GM12801 (cell line): Measurements from ENCODE around the gene EIF3I.

Experiments used
- TF ChIP-seq, protein P1 (sequence below): IDR thresholded peaks from one replicate; pipeline ENCODE4 v1.5.1; 2011; ENCODE audit warnings: control low read depth; ENCODE audit not compliant: insufficient read length; ENCODE audit errors: extremely low read depth

EIF3I gene

DNA sequence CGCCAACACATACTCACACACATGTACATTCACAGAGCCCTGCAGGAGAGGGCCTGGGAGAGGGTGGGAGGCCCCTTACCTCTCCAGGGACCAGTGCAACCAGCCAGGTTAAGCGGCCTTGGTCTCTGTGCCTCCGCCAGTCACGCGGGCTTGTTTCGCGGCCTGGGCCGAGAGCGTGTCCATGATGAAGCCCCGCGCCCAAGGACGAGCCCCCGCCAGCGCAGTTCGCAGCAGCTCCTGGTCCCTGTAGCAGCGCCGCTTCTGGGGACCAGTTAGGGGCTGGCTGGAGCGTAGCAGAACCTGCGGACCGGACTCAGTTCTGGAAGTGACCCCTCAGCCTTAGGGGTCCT lies 17.6 kb downstream of the EIF3I start:
- TF ChIP-seq, protein P1, sequence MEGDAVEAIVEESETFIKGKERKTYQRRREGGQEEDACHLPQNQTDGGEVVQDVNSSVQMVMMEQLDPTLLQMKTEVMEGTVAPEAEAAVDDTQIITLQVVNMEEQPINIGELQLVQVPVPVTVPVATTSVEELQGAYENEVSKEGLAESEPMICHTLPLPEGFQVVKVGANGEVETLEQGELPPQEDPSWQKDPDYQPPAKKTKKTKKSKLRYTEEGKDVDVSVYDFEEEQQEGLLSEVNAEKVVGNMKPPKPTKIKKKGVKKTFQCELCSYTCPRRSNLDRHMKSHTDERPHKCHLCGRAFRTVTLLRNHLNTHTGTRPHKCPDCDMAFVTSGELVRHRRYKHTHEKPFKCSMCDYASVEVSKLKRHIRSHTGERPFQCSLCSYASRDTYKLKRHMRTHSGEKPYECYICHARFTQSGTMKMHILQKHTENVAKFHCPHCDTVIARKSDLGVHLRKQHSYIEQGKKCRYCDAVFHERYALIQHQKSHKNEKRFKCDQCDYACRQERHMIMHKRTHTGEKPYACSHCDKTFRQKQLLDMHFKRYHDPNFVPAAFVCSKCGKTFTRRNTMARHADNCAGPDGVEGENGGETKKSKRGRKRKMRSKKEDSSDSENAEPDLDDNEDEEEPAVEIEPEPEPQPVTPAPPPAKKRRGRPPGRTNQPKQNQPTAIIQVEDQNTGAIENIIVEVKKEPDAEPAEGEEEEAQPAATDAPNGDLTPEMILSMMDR = no peak

DNA sequence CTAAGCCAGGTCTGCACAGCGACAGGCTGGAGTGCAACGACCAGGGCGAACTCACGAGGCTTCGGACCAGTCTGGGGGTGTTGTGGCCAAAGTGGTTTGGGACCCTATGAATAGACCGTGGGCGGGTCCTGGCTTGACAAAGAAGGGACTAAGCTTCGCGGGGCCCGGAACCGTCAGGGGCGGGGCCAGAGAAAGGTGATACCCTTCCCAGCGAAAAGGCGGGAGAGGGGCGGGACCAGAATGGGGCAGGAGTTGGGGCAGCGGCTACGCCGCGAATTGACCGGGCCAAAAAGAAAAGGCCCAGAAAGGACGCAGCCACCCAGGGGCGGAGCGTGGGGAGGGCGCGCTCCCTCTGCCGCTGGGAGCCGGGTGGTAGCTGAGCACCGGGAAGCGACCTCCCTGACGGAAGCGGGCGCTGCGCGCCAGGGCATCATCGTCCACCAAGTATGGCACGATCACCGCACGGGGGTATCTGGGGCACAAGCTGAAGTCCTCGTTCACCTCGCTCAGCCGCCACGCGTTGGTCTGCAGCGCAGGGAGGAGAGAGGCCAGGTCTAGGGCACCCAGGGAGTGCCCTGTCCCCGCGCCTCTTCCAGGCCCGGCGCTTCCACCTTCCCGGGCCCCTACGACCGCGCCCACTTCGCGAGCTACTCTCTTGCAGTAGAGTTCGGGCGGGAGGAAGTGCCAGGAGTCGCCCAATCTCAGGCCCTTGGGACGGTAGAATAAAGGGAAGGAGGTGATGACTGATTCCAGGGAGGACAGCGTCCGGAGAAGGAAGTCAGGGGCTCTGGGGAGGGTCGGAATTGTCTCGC lies 18.1 kb downstream of the EIF3I start:
- TF ChIP-seq, protein P1 = no peak

DNA sequence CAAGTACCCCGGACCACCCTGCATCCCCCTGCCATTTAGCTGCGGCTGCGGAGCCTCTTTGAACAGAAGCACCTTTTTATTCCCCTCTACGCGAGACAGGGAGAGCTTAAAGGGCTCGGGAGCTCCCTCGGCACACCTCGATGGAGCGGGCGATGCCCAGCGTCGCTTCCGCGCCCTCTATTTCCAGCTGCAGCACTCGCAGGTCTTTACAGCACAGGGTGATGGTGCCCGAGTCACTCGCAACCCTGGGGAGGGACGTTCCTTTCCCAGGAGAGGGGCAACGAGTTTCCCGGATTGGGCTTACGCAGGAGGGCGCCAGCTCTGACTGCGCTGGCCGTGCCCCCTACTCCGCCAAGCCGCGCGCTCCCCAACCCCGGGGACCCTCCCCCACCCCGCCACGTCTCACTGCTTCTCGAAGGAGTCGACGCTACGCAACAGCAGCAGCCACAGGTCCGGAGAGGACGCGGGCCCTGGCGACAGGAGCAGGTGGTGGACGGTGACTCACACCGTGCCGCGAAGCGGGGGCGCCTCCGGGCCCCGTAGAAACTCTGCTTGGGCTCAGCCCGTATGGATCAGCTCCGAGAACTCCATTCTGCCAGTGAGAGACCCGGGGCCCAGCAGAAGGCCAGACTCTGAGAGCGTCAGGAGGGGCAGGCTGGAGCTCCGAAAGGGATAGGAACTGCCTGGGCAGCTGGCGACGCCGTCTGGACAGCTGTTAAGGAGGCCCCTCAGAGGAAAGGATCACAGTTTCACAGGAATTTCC lies 19.0 kb downstream of the EIF3I start:
- TF ChIP-seq, protein P1 = no peak

DNA sequence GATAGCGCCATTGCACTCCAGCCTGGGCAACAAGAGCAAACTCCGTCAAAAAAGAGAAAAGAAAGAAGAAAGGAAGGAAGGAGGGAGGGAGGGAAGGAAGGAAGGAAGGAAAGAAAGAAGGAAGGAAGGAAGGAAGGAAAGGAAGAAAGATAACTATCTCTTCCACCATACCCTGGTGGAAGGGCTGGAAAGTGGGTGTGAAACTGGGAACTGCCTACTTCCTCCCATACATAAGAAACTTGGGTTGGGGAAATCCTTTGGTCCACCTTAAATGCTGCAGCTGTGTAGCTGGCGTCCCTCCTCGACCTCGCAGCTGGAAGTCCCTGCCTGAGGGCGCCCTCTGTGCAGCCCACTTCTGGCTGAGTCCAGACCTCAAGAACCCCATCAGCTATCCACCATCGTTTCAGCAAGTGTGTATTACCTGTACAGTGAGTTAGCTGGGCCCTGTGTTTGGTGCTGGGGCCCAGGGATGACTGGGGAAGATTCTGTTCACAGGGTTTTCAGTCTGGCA lies 20.2 kb downstream of the EIF3I start:
- TF ChIP-seq, protein P1 = no peak

DNA sequence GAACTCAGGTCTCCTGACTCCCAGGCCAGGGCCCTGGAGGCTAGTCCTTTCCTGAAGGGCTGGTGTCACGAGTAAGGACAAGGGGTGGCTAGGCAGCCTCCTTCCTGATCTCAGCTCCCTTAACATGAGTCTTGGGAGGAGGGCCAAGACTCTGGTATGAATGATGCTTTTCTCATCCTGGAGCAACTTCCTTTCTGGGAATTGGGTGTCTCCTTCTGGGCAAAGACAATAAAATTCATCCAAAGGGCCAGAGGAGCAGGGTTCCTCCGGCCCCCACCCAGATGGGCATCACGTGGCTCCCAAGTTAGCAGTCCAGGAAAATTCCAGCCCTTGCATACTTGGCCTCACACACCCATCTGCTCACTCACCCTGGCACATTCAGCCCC lies 24.7 kb downstream of the EIF3I start, which contains the start of gene FAM167B:
Gene FAM167B, plus strand, starts transcription at position 335 of the 386 bp plus-strand sequence. CDS start 200 bp downstream, outside the sequence.
- TF ChIP-seq, protein P1 = no peak

DNA sequence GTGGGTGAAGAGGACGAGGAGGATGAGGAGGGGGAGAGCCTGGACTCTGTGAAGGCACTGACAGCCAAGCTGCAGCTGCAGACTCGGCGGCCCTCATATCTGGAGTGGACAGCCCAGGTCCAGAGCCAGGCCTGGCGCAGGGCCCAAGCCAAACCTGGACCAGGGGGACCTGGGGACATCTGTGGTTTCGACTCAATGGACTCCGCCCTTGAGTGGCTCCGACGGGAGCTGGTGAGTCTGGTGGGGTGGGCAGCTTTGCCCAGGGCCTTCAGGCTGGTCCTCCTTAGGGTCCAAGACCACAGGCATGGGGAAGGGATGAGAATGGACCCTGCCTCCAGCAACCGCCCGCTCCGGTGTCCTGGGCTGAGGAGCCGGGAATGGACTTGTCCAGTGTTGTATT lies 25.2 kb downstream of the EIF3I start:
- TF ChIP-seq, protein P1 = no peak

DNA sequence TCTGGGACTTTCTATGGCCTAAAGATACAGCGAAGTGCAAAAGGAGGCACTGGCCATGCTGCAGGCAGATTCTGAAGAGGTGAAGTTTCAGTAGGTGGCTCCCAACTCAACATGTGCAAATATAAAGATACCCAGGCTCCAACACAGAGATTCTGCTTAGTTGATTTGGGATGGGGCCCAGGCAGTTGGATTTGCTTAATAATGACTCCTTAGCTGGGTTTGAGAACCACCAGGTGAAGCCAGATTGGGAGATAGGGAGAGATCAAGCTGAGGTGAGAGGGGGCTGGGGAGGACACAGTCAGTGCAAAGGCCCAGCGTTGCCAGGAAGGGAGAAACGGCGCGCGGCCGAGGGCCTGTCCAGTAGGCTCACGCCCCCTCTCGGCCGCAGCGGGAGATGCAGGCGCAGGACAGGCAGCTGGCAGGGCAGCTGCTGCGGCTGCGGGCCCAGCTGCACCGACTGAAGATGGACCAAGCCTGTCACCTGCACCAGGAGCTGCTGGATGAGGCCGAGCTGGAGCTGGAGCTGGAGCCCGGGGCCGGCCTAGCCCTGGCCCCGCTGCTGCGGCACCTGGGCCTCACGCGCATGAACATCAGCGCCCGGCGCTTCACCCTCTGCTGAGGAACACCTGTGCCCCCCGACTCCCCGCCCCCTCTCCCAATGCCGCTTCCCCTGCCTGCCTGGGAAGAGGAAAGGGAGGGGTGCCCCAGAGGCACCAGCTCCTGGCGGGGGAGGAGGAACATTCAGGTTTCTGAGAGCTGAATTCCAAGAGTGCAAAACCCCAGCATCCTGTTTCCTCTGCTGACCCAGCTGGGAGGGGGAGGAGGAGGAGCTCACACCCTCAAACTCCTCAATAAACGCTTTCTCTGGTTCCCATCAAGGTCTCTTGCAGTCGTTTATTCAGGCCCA lies 26.0 kb downstream of the EIF3I start:
- TF ChIP-seq, protein P1 = peak; percentile 11
